ENCODE data around the gene EXOC3.

Gene EXOC3

DNA sequence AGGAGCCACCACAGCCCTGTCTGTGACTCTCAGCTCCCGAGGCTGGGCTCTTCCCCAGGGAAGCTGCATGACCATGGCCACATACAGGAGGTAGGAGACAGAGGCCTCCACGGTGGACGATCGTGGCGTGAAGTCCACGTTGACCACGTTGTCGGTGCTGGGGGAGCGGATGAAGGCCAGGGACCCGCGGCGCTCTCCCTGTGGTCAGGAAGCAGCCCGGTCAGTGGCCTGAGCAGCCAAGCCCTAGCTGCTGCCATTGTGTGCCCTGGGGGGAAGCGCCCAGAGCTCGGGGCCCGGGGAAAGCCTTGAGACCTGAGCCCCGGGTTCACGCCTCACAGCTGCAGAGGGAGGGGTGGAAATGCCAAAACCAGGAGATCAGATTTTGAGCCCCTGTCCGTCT lies 34.3 kb downstream of the EXOC3 start:
- Histone ChIP-seq H3K4me2 (ENCODE audit: low read length) (no peak overlapping the region), H3K27me3 (ENCODE audit: insufficient read depth, low read length) (peaks cover 28% of the 10 kb centered on the region; the same call in 1 of the 2 replicates), H2AFZ (ENCODE audit: low read length) (no peak overlapping the region), H3K9me2 (ENCODE audit: low read depth, low read length) (no peaks in the 10 kb centered on the region), H3K9ac (ENCODE audit: low read length) (no peak overlapping the region), H3K79me2 (ENCODE audit: insufficient read depth, low read length) (no peaks in the 10 kb centered on the region), H3K36me3 (ENCODE audit: insufficient read depth, low read length) (no peaks in the 10 kb centered on the region), H3F3A (ENCODE audit: insufficient read depth, low read length) (no peaks in the 10 kb centered on the region), H3K9me3 (ENCODE audit: low read length) (no peaks in the 10 kb centered on the region), H4K20me1 (ENCODE audit: insufficient read depth, low read length) (no peaks in the 10 kb centered on the region), H3K4me3 (ENCODE audit: low read depth, low read length, poor library complexity, severe bottlenecking) (no peak overlapping the region), H3K27ac (ENCODE audit: low read depth, low read length, poor library complexity, severe bottlenecking) (no peak overlapping the region), H3K4me1 (ENCODE audit: insufficient read depth, low read length, severe bottlenecking) (peaks cover 14% of the 10 kb centered on the region)
- no peak for TF ChIP-seq EZH2 (IDR thresholded peaks at IDR 0.05; ENCODE audit: borderline replicate concordance, low read length)
- TF ChIP-seq, protein P1, sequence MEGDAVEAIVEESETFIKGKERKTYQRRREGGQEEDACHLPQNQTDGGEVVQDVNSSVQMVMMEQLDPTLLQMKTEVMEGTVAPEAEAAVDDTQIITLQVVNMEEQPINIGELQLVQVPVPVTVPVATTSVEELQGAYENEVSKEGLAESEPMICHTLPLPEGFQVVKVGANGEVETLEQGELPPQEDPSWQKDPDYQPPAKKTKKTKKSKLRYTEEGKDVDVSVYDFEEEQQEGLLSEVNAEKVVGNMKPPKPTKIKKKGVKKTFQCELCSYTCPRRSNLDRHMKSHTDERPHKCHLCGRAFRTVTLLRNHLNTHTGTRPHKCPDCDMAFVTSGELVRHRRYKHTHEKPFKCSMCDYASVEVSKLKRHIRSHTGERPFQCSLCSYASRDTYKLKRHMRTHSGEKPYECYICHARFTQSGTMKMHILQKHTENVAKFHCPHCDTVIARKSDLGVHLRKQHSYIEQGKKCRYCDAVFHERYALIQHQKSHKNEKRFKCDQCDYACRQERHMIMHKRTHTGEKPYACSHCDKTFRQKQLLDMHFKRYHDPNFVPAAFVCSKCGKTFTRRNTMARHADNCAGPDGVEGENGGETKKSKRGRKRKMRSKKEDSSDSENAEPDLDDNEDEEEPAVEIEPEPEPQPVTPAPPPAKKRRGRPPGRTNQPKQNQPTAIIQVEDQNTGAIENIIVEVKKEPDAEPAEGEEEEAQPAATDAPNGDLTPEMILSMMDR (IDR thresholded peaks at IDR 0.05; ENCODE audit: low read length) = no peak

DNA sequence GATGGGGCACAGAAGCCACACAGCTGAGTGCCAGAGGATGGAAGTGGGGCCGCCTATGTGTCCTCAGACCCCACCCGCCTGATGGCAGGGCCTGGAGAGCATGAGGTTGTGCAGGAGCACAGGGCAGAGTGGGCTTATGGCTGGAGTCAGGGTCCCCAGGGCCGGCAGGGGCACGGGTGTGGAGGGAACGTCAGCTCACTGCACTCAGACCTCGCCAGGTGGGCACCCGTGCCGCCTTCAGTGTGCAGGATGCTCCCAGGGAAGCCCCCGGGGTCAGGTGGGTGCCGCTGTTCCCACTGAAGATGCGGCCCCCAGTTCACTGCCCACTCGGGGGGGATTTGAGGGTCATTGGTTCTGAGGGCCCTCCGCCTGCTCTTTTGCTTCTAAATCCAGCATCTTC lies 34.9 kb downstream of the EXOC3 start:
- no peaks in the 10 kb centered on the region for H3K9me2 ChIP-seq (ENCODE audit: low read depth, low read length)
- no peak overlapping the region for H3K4me2 ChIP-seq (ENCODE audit: low read length)
- H3K79me2 ChIP-seq (ENCODE audit: insufficient read depth, low read length) = no peaks in the 10 kb centered on the region
- peaks cover 12% of the 10 kb centered on the region for H3K4me1 ChIP-seq (ENCODE audit: insufficient read depth, low read length, severe bottlenecking)
- no peaks in the 10 kb centered on the region for H3F3A ChIP-seq (ENCODE audit: insufficient read depth, low read length)
- no peak overlapping the region for H2AFZ ChIP-seq (ENCODE audit: low read length)
- H3K9me3 ChIP-seq (ENCODE audit: low read length) = no peaks in the 10 kb centered on the region
- no peaks in the 10 kb centered on the region for H4K20me1 ChIP-seq (ENCODE audit: insufficient read depth, low read length)
- peaks cover 28% of the 10 kb centered on the region; the same call in 1 of the 2 replicates for H3K27me3 ChIP-seq (ENCODE audit: insufficient read depth, low read length)
- no peaks in the 10 kb centered on the region for H3K36me3 ChIP-seq (ENCODE audit: insufficient read depth, low read length)
- no peak overlapping the region for H3K27ac ChIP-seq (ENCODE audit: low read depth, low read length, poor library complexity, severe bottlenecking)
- H3K9ac ChIP-seq (ENCODE audit: low read length) = no peak overlapping the region
- no peak for TF ChIP-seq EZH2 (IDR thresholded peaks at IDR 0.05; ENCODE audit: borderline replicate concordance, low read length)
- TF ChIP-seq, protein P1 (IDR thresholded peaks at IDR 0.05; ENCODE audit: low read length) = no peak
- no peak overlapping the region for H3K4me3 ChIP-seq (ENCODE audit: low read depth, low read length, poor library complexity, severe bottlenecking)

DNA sequence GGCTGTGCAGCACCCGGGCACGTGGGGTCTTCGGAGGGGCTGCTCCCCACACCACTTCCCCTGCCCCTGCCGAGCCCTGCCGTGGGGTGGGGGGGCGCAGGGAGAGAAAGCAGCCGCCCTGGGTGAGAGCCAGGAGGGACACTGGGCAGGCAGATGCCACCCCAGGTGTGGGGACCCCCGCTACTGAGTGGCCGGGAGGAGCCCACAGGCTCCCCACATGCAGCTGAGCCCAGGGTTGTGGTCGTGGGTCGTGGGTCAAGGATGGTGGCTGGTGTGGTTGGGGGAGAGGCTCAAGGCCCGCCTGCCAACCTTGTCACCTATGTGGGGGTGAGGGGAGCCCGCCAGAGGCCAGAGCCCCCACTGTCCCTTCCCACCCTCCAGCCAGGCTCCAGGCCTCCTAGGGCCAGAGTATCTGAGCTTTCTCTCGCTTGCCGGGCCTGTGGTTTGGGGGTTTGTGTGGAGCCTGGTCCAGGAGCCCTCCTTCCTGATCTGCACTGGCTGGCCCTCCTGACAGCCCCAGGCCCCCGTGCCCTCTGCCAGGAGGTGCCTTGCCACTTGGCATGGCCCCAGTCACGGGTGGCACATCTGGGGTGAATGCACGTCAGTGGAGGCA lies 35.5 kb downstream of the EXOC3 start:
- Histone ChIP-seq H2AFZ (ENCODE audit: low read length) (no peak overlapping the region), H3F3A (ENCODE audit: insufficient read depth, low read length) (no peaks in the 10 kb centered on the region), H3K79me2 (ENCODE audit: insufficient read depth, low read length) (no peaks in the 10 kb centered on the region), H3K9ac (ENCODE audit: low read length) (no peak overlapping the region), H3K4me3 (ENCODE audit: low read depth, low read length, poor library complexity, severe bottlenecking) (no peak overlapping the region), H3K4me2 (ENCODE audit: low read length) (no peak overlapping the region), H3K36me3 (ENCODE audit: insufficient read depth, low read length) (no peaks in the 10 kb centered on the region), H3K27me3 (ENCODE audit: insufficient read depth, low read length) (peaks cover 28% of the 10 kb centered on the region; the same call in 1 of the 2 replicates), H3K9me3 (ENCODE audit: low read length) (no peaks in the 10 kb centered on the region), H3K9me2 (ENCODE audit: low read depth, low read length) (no peaks in the 10 kb centered on the region), H3K4me1 (ENCODE audit: insufficient read depth, low read length, severe bottlenecking) (peaks cover 11% of the 10 kb centered on the region), H4K20me1 (ENCODE audit: insufficient read depth, low read length) (no peaks in the 10 kb centered on the region), H3K27ac (ENCODE audit: low read depth, low read length, poor library complexity, severe bottlenecking) (no peak overlapping the region)
- no peak for TF ChIP-seq EZH2 (IDR thresholded peaks at IDR 0.05; ENCODE audit: borderline replicate concordance, low read length)
- TF ChIP-seq, protein P1 (IDR thresholded peaks at IDR 0.05; ENCODE audit: low read length) = no peak

Data from OCI-LY1 (cell line).